ENCODE results near the gene ADCY10.

The ADCY10 gene

DNA sequence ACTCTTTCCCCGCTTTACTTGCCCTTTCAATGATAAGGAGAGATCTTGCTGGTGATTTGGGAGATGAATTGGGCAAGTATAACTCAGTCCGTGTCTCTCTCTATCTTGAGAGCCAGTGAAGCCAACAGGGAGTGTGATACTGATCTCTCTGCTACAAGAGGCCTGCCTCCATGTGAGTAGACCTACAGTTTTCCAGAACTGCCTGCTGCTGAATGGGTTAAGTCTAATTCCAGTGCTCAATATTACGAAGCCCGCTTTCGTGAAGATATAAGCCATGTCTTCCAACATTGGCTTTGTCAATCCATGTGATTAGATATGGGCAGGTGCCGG lies 92.6 kb downstream of the ADCY10 start:
- DNase-seq, result no peak
- in situ Hi-C loops (cut with HindIII; ENCODE audit: low pct_ligation_motif_present, low sequenced_read_pairs), result no loop called here
- Histone ChIP-seq H3K4me3 (ENCODE audit: low read depth, low read length) (no peak overlapping the region), H3K36me3 (replicated peaks) (no peaks in the 10 kb centered on the region), H3K27ac (no peak overlapping the region), H3K27me3 (replicated peaks) (no peaks in the 10 kb centered on the region)
- TF ChIP-seq CTCF (IDR thresholded peaks at IDR 0.05; ENCODE audit: low read depth, low read length, missing control alignments), result no peak

- no peak for DNase-seq
- H3K36me3 ChIP-seq (replicated peaks), result no peaks in the 10 kb centered on the region
- in situ Hi-C loops (cut with HindIII; ENCODE audit: low pct_ligation_motif_present, low sequenced_read_pairs), result no loop called here
Observed at GRCh38 chr1:167820684-167821355, 93.1 kb downstream of the ADCY10 start.

DNA sequence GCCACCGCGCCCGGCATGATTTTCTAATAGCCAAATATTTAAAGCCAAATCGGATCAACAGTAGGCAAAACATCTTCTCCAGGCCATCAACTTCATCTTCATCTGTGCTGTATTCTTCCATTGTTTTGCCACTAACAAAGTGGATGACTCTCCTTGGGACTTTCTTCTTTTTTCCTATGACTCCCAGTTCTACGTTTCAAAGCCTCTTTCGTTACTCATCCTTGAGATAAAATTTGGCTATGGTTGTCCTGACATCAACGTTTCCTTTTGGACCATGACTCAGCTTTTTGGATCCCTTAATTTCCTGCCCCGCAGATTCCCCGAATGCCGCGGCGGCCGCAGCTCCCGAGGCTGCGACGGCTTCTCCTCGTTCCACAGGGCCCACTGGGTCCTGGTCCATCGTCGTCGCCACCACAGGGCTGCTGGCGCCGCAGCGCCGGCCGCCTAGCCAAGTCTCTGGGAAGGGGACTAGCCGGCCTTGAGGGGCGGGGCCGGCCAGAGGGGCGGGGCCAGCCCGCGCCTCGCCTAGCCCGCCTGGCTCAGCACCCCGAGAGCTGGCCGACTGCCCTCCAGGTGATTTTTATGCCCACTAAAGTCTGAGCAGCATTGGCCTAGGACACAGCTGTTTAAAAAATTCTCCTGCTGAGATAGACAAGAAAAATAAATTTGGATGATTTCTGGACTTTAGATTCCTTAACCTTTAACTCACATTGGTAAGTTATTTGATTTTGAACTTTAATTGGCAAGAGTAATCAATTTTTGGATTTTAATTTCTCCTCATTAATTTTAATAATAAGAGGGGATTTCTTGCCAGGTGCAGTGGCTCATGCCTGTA lies 93.9 kb downstream of the ADCY10 start:
- TF ChIP-seq CTCF (IDR thresholded peaks at IDR 0.05; ENCODE audit: low read depth, low read length, missing control alignments), result no peak
- Histone ChIP-seq H3K4me3 (ENCODE audit: low read depth, low read length) (peak overlapping the region; percentile 2), H3K27ac (peak overlapping the region; percentile 77), H3K36me3 (replicated peaks) (no peaks in the 10 kb centered on the region), H3K27me3 (replicated peaks) (no peaks in the 10 kb centered on the region)
- in situ Hi-C loops (cut with HindIII; ENCODE audit: low pct_ligation_motif_present, low sequenced_read_pairs), result no loop called here
- peak; percentile 95 for DNase-seq

More at GRCh38 chr1:167820684-167821355, 93.1 kb downstream of the ADCY10 start:
- Histone ChIP-seq H3K27me3 (replicated peaks) (no peaks in the 10 kb centered on the region), H3K27ac (peak overlapping the region; percentile 77), H3K4me3 (ENCODE audit: low read depth, low read length) (no peak overlapping the region)
- TF ChIP-seq CTCF (IDR thresholded peaks at IDR 0.05; ENCODE audit: low read depth, low read length, missing control alignments), result no peak

- H3K4me3 ChIP-seq (ENCODE audit: low read depth, low read length), result no peak overlapping the region
- no peaks in the 10 kb centered on the region for H3K27me3 ChIP-seq (replicated peaks)
- no peak overlapping the region for H3K27ac ChIP-seq
- no peaks in the 10 kb centered on the region for H3K36me3 ChIP-seq (replicated peaks)
- TF ChIP-seq CTCF (IDR thresholded peaks at IDR 0.05; ENCODE audit: low read depth, low read length, missing control alignments), result no peak
- in situ Hi-C loops (cut with HindIII; ENCODE audit: low pct_ligation_motif_present, low sequenced_read_pairs), result no loop called here
- no peak for DNase-seq
Observed at GRCh38 chr1:167815650-167816049, 98.3 kb downstream of the ADCY10 start.

DNA sequence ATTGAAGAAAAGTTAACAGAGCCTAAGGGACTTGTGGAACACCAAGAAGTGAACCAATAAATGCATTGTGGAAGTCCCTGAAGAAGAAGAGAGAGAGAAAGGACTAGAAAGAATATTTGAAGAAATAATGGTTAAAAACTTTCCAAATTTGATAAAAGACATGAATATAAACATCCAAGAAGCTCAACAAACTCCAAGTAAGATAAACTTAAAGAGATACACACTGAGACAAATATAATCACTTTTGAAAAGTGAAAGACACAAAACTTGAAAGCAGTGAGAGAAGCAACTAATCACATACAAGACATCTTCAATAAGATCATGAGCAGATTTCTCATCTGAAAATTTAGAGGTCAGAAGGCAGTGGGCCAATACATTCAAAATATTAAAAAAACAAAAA lies 101.0 kb downstream of the ADCY10 start:
- no peak overlapping the region for H3K27ac ChIP-seq
- no peak overlapping the region for H3K4me3 ChIP-seq (ENCODE audit: low read depth, low read length)
- no peaks in the 10 kb centered on the region for H3K36me3 ChIP-seq (replicated peaks)
- TF ChIP-seq CTCF (IDR thresholded peaks at IDR 0.05; ENCODE audit: low read depth, low read length, missing control alignments), result no peak
- H3K27me3 ChIP-seq (replicated peaks), result no peaks in the 10 kb centered on the region
- no peak for DNase-seq
- in situ Hi-C loops (cut with HindIII; ENCODE audit: low pct_ligation_motif_present, low sequenced_read_pairs), result no loop called here

Data from brain microvascular endothelial cell (primary cell).